Smooth muscle cell of bladder (primary cell): ENCODE data around the gene CACYBP. TPM values are rescaled to one million over a fixed set of nuclear protein-coding genes. Genes with fewer than 3 reads are reported as not detected.

Experiments used
- total RNA-seq: library from RNA; depleted of rRNA; stranded (reverse); fragments of >200 nt; gene quantifications from 2 replicates; pipeline ENCODE4 v1.2.3, GENCODE V29; 2014

Gene CACYBP
- total RNA-seq, result 156 and 253 TPM in 2 replicates

DNA sequence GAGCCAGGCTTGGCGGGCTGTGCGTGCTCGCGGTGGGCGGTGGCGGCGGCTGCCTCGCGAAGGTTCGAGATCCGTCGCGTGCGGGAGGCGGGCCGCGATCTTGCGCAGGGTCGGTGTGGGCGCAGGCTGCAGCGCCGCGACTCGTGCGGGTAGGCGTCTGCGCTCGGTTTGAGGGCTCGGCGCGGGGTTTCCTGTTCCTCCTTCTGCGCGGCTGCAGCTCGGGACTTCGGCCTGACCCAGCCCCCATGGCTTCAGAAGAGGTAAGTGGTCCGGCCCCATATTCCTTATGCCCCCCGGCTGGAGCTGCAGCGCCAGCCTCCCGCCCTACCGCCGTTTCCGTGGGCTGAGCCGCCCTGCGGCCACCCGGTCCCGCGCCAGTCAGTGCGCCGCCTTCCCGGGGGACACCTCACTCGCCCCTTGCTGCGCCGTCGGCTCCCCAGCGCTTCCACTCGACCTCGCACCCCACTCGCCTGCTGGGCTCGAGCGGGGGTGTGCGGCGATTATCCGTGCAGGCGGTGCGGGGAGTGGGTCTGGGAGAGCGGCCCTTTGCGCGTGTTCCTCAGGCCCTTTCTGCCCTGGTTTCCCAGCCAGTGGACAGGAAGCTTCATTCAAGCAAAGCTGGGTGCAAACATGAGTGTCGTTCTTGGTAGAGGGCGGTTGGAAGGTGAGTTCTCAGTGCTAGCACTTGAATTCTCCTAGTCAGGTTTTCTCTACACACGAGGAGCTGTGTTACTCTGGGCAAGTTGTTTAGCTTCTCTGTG lies at the start of gene CACYBP:
CACYBP (plus strand) TSS at position 12 of the 761 bp plus-strand sequence; CDS start at position 246, 234 bp downstream.

DNA sequence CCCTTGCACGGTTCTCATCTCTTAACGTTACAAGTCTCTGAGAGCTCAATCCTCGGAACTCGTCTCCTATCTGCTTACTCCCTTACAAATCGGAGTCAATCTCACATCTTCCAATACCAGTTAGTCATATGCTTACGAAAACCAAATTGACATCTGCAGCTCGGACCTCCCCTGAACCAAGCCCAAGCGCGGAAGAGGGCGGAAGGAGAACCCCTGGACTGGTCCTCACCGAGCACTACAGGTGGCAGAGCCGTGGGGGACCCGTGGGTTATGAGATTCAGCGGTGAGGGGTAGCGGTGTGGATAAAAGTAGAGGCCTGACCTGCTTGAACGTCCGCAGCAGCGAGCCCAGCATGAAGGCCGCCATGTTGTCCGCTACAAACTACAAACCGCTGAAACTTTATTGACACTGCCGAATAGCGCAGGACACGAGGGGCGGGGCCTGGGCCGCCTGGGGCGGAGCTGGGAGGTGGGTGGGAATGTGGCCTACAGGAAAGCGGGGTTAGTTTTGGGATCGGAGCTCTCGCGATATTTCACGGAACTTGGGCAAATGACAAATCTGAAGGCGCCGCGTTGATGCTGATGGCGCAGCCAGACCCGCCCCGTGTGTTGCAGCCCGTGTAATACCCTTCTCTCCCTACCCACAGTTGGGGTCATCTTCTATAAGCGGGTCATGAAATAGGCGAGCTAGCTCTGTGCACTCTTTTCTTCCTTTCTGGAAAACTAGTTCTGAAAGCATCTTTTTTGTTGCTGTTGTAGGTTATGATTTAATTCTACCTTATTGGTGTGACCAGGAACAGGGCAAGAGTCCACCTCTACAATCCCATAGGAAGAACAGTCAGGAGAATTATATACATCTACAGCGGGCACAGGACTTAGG lies 23.5 kb downstream of the CACYBP start, which contains the start of gene MRPS14:
MRPS14 (minus strand) TSS at position 383 of the 879 bp plus-strand sequence; CDS start at position 366, 17 bp downstream.

Other genes starting within 250 kb of the CACYBP start
- gene MRPS14, start 23.5 kb downstream of the CACYBP start, total RNA-seq, result 29.2 and 29.3 TPM in 2 replicates
- gene TNN, start 67.9 kb downstream of the CACYBP start, total RNA-seq, result not detected in 2 replicates
- under 0.01 and 0.14 TPM in 2 replicates for gene KIAA0040, start 192.8 kb downstream of the CACYBP start, total RNA-seq